GM21423 (cell line): ENCODE data around the gene PTPRJ.
A peak's percentile ranks its signal among the peaks of the same experiment; 100 is the strongest.

Experiments used
- ATAC-seq: cut with Tn5 transposase; IDR thresholded peaks from one replicate; pipeline ENCODE4 v1.9.1; 2021; ENCODE audit warnings: mild to moderate bottlenecking, moderate library complexity; ENCODE audit not compliant: unreplicated experiment

The PTPRJ gene

DNA sequence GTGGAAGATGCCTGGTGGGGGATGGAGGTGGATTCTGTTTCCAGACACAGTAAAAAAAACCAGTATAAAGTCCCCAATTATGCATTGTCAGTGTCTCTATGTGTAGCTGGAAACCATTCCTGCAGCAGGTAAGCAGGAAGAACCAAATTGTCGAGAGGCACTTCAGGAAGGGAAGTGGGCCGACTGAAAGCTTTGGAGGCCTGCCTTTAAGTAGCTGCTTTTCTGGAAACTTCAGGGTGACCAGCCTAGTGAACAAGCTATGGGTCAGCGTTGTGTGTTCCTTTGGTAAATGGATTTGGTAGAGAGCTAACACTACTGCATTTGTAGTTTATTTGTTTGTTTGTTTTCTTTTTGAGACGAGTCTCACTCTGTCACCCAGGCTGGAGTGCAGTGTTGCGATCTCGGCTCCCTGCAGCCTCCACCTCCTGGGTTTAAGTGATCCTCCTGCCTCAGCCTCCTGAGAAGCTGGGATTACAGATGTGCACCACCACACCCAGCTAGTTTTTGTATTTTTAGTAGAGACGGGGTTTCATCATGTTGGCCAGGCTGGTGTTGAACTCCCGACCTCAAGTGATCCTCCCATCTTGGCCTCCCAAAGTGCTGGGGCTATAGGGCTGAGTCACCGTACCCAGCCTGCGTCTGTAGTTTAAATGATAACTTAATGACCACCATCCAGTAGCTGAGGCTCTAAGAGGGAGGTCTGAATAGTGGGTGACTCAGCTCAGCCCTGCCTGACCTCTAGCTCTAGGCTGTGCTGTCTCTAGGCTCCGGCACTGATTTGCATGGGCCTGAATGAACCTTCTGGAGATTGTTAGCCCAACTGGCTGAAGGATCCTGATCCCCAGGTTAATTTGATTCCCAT, 12.8 kb downstream of the PTPRJ start:
- ATAC-seq: no peak

- ATAC-seq: no peak
Measured at GRCh38 chr11:47994417-47994816, 14.1 kb downstream of the PTPRJ start.

GRCh38 chr11:47995360-47995769, 15.0 kb downstream of the PTPRJ start:
- ATAC-seq: no peak

GRCh38 chr11:47997063-47998053, 17.0 kb downstream of the PTPRJ start:
- no peak for ATAC-seq

- no peak for ATAC-seq
Measured at GRCh38 chr11:47998345-47998732, 18.0 kb downstream of the PTPRJ start.

DNA sequence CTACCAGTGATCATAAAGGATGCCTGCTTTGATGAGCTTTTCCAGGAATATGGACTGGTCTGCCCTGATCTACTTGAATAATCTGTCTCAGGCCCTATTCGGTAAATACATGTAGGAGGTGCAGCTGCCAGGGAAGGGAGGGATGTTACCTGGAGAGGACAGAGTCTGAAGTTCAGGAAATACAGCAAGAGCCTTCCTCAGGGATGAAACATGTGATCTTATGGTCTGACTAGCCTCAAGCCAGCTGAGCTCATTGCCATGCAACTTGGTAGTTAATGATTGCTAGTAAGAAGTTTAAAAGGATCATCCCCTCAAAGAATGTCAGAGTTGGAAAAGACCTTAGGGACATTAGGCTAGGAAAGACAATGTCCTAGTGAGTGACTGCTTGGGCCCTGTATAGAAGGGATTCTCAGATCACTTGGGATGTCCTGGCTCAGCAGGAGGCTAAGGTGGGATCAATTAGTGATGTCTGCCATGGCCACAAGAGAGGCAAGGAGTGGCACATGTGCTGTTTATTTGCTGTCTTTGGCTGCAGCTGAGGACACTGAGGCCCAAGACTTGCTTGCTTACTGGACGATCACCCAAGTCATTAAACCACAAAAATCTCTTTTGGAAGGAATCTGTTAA, 18.5 kb downstream of the PTPRJ start:
- ATAC-seq: no peak

GRCh38 chr11:48000432-48000831, 20.1 kb downstream of the PTPRJ start:
- no peak for ATAC-seq

- peak; percentile 79 for ATAC-seq
Measured at GRCh38 chr11:48001438-48002021, 21.2 kb downstream of the PTPRJ start.

DNA sequence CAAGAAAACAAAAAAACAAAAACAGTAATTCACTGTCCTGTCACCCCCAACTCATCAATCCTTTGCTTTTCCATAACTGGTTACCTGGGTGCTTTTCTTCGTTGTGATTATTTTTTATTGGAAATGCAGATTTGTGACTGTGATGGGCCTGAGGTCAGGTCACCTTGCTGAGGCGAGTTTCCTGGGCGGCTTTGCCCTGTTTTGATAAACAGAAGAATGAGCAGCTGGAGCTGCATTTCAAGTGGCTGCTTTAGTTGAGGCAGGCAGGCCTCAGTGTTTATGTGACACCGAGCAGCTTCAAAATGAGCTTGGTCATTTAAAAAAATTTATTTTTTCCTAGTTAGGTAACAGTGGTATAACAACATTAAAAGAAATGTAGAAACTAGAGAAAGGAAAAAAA, 22.2 kb downstream of the PTPRJ start:
- no peak for ATAC-seq

- no peak for ATAC-seq
Measured at GRCh38 chr11:48003926-48004325, 23.6 kb downstream of the PTPRJ start.

DNA sequence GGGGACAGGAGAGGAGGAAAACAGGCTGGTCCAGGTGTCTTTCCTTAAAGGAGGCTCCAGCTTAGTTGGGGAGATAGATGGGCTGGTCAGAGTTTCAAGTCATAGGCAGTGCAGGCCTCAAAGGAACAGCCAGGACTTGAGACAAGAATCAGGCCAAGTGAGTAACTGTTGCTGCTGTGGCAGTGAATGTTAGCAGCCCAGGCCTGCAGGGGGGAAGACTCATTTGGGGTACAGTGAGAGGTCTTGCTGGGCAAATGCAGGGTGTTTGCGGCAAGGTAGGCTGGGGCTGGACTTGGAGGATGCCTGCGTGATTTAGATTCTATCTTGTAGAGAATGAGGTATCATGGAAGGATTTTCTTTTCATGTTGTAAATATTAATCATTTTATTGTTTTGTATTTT, 24.1 kb downstream of the PTPRJ start:
- no peak for ATAC-seq

DNA sequence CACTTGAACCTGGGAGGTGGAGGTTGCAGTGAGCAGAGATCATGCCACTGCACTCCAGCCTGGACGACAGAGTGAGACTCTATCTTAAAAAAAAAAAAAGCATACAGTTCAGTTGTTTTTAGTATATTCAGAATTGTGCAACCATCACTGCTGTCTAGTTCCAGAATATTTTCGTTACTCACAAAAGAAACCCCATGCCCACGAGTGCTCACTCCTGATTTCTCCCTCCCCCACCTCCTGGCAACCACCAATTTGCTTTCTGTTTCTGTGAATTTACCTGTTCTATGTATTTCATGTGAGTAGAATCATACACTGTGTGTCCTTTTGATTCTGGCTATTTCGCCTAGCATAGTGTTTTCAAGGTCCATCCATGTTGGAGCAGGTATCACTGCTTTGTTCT, 24.8 kb downstream of the PTPRJ start:
- ATAC-seq: no peak

DNA sequence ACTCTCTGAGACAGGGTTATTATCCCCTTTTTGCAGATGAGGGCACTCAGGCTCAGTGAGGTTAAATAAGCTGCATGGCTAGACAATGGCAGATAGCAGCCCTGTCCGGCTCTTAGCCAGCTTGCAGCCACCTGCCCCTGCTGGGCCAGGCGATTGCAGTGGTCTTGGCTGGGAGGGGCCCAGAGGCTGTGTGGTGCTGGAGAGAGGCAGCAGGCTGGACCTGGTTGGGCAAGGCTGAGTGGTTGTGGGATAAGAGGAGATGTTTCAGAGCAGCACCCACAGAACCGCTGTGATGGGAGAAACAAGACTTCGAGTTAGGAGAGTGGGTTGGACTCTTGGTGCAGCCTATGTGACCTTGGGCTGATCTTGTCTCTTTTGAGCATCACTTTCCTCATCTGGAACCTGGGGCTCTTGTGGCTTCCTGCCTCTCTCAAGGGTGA, 25.5 kb downstream of the PTPRJ start:
- no peak for ATAC-seq

DNA sequence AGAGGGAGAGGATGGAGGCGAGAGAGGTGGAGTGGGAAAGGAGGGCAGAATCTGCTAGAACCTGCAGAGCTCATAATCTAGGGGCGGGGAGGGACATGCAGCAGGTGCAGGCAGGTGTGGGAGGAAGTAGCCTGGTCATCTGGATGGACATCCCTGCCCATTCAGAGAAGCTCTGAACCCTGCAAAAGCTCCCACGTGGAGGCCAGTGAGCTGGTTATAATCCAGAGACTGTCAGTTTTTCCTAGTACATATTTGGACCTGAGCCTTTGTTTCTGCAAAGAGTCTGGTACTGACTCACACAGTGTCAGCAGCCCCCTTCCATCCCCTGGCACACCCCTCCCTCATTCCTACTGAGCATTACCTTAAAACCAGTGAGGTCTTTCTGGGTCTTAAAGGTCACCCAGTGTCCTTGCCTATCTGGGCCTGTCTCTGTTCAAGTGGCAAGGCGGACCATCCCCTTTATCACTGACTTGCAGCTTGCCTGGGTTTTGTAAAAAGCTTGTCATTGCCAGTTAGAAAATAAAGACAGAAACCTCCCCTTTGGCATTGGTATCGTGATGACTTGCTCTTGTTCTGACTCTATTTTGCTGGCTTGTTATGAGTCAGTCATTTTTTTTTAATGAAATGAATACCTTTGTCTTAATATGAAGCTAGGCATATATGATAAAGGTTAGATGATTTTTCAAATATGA, 26.1 kb downstream of the PTPRJ start:
- ATAC-seq: peak; percentile 47

- ATAC-seq: no peak
Measured at GRCh38 chr11:48007677-48008076, 27.3 kb downstream of the PTPRJ start.

- no peak for ATAC-seq
Measured at GRCh38 chr11:48008951-48009270, 28.6 kb downstream of the PTPRJ start.

GRCh38 chr11:48011102-48011797, 30.9 kb downstream of the PTPRJ start:
- no peak for ATAC-seq

GRCh38 chr11:48011798-48012391, 31.5 kb downstream of the PTPRJ start:
- no peak for ATAC-seq

- peak; percentile 77 for ATAC-seq
Measured at GRCh38 chr11:48013269-48013901, 33.0 kb downstream of the PTPRJ start.
